Measurements from ENCODE around the gene KPTN.
A peak's percentile ranks its signal among the peaks of the same experiment; 100 is the strongest.

Gene KPTN

GRCh38 chr19:47483800-47484690 is at the start of gene KPTN:
Gene KPTN (minus strand): TSS chr19:47484219. CDS start chr19:47484160, 59 bp downstream.
- peak within 1 kb of the TSS; percentile 80 to 90 for H3K27ac ChIP-seq (ENCODE audit: low read depth in 2 of 2, low read length in 2 of 2)
- no peaks in the 10 kb centered on the region for H3K27me3 ChIP-seq (ENCODE audit: control insufficient read depth in 2 of 2, insufficient read depth in 2 of 2, low read length in 2 of 2)
- peak within 1 kb of the TSS; percentile 91 to 98 for H3K4me3 ChIP-seq (ENCODE audit: low read length in 2 of 2)
- no peaks in the 10 kb centered on the region for H3K9me3 ChIP-seq (ENCODE audit: control insufficient read depth in 2 of 2, low read length in 2 of 2)
- H3K36me3 ChIP-seq (ENCODE audit: control insufficient read depth in 2 of 2, insufficient read depth in 2 of 2, low read length in 2 of 2) = peaks cover 0 to 7% of the 10 kb centered on the region in 2 donors
- peaks cover 4 to 5% of the 10 kb centered on the region in 2 donors for H3K4me1 ChIP-seq (ENCODE audit: control insufficient read depth in 2 of 2, insufficient read depth in 2 of 2, low read length in 2 of 2)
- peak within 1 kb of the TSS; percentile 87 to 90 for H3K9ac ChIP-seq (ENCODE audit: low read depth in 1 of 2, low read length in 2 of 2)

DNA sequence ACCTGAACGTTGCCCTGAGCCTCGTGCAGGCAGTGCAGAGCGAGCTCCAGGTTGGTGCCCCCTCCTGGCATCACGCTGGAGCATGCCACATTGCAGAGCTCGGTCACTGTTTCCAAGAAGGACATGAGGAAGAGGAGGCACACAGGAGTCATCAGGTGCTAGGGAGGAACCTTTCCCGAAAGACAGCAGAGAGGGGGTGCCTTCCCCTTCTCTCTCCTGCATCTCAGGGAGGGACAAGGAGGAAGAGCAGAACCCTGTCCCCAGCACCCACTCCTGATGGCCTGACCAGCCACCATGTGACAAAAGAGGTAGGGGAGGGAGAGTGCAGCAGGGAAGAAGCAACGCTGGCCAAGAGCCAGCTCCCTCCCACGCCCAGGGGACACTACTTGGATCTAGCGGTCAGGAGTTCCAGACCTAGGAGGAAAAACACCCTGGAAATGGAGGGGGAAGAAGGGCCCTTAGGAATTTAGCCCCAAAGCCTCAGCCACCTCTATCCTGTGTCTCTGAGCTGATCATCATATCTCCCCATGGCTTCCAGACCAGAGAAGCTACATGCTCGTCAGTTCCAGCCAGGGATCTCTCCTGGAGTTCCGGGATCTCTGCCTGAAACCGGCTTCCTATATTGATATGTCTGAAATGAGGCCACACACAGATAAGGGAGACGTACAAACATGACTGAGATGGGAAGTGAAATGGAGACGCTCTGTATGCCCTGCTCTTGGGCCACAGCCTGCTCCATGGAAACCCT is 47.8 kb upstream of the KPTN start:
- Histone ChIP-seq H3K36me3 (ENCODE audit: control insufficient read depth in 2 of 2, insufficient read depth in 2 of 2, low read length in 2 of 2) (no peaks in the 10 kb centered on the region), H3K4me3 (ENCODE audit: low read length in 2 of 2) (no peak overlapping the region), H3K27me3 (ENCODE audit: control insufficient read depth in 2 of 2, insufficient read depth in 2 of 2, low read length in 2 of 2) (no peaks in the 10 kb centered on the region), H3K27ac (ENCODE audit: low read depth in 2 of 2, low read length in 2 of 2) (no peak overlapping the region), H3K4me1 (ENCODE audit: control insufficient read depth in 2 of 2, insufficient read depth in 2 of 2, low read length in 2 of 2) (no peaks in the 10 kb centered on the region), H3K9ac (ENCODE audit: low read depth in 1 of 2, low read length in 2 of 2) (no peak overlapping the region), H3K9me3 (ENCODE audit: control insufficient read depth in 2 of 2, low read length in 2 of 2) (no peaks in the 10 kb centered on the region)

- no peak overlapping the region for H3K9ac ChIP-seq (ENCODE audit: low read depth in 1 of 2, low read length in 2 of 2)
- H3K9me3 ChIP-seq (ENCODE audit: control insufficient read depth in 2 of 2, low read length in 2 of 2) = no peaks in the 10 kb centered on the region
- H3K27me3 ChIP-seq (ENCODE audit: control insufficient read depth in 2 of 2, insufficient read depth in 2 of 2, low read length in 2 of 2) = no peaks in the 10 kb centered on the region
- no peak overlapping the region for H3K27ac ChIP-seq (ENCODE audit: low read depth in 2 of 2, low read length in 2 of 2)
- no peaks in the 10 kb centered on the region for H3K4me1 ChIP-seq (ENCODE audit: control insufficient read depth in 2 of 2, insufficient read depth in 2 of 2, low read length in 2 of 2)
- no peaks in the 10 kb centered on the region for H3K36me3 ChIP-seq (ENCODE audit: control insufficient read depth in 2 of 2, insufficient read depth in 2 of 2, low read length in 2 of 2)
- H3K4me3 ChIP-seq (ENCODE audit: low read length in 2 of 2) = no peak overlapping the region
Measured at GRCh38 chr19:47529018-47529742, 45.2 kb upstream of the KPTN start.

GRCh38 chr19:47526798-47527197 is 42.8 kb upstream of the KPTN start:
- Histone ChIP-seq H3K36me3 (ENCODE audit: control insufficient read depth in 2 of 2, insufficient read depth in 2 of 2, low read length in 2 of 2) (no peaks in the 10 kb centered on the region), H3K4me3 (ENCODE audit: low read length in 2 of 2) (no peak overlapping the region), H3K9me3 (ENCODE audit: control insufficient read depth in 2 of 2, low read length in 2 of 2) (no peaks in the 10 kb centered on the region), H3K27me3 (ENCODE audit: control insufficient read depth in 2 of 2, insufficient read depth in 2 of 2, low read length in 2 of 2) (no peaks in the 10 kb centered on the region), H3K9ac (ENCODE audit: low read depth in 1 of 2, low read length in 2 of 2) (no peak overlapping the region), H3K27ac (ENCODE audit: low read depth in 2 of 2, low read length in 2 of 2) (no peak overlapping the region), H3K4me1 (ENCODE audit: control insufficient read depth in 2 of 2, insufficient read depth in 2 of 2, low read length in 2 of 2) (peaks cover 5 to 6% of the 10 kb centered on the region in 2 donors)

DNA sequence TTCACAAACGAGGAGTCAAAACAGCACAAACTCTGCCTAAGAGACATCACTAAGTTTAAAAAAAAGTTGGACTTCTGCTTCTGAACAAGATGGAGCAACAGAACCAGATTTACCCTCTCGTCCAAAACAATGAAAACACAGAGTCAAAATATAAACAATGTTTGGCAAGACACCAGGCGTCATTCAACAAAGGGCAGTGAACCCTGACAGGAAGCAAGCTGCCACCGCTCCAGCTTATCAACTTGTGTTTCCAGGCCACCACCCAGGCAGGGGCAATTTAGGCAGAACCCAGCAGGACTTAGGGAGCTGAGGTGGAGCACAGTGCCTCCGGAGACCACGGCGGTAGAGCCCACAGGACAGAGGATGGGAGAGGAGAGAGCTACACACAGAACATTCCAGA is 39.5 kb upstream of the KPTN start:
- Histone ChIP-seq H3K9me3 (ENCODE audit: control insufficient read depth in 2 of 2, low read length in 2 of 2) (no peaks in the 10 kb centered on the region), H3K9ac (ENCODE audit: low read depth in 1 of 2, low read length in 2 of 2) (no peak overlapping the region), H3K27me3 (ENCODE audit: control insufficient read depth in 2 of 2, insufficient read depth in 2 of 2, low read length in 2 of 2) (no peaks in the 10 kb centered on the region), H3K36me3 (ENCODE audit: control insufficient read depth in 2 of 2, insufficient read depth in 2 of 2, low read length in 2 of 2) (no peaks in the 10 kb centered on the region), H3K27ac (ENCODE audit: low read depth in 2 of 2, low read length in 2 of 2) (no peak overlapping the region), H3K4me3 (ENCODE audit: low read length in 2 of 2) (no peak overlapping the region), H3K4me1 (ENCODE audit: control insufficient read depth in 2 of 2, insufficient read depth in 2 of 2, low read length in 2 of 2) (peaks cover 5 to 6% of the 10 kb centered on the region in 2 donors)

DNA sequence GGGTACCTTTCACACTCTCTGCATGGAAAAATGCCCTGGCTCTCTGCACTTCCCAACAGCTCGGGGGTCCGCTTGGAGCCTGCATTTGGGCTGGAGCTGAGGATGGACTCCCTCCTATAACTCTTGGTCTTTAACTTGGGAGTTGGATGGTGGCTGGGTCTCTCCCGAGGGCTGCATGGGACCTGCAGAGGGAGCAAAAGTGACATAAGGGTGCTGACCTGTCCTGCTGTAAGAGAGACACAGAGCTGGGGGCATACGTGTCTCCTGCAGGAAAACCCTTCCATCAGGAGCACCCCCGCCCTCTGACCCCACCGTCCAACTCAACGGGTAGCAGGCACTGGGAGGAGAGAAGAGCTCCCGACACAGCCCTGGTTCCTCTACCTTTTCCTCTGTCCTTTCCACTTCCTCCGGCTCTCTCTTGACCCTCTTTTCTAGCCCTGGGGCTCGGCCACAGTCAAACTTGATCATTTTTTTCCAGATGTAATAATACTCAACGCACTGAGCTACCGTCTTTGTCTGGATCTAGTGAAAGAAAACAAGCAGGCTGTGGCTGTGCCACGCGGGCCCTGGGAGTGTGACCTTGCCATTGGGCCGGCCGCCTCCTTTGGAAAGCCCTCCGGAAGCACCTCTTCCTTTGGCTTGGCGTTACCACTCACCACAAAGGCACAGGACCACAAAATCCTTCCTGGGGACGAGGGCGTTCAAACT is 37.6 kb upstream of the KPTN start:
- Histone ChIP-seq H3K27me3 (ENCODE audit: control insufficient read depth in 2 of 2, insufficient read depth in 2 of 2, low read length in 2 of 2) (no peaks in the 10 kb centered on the region), H3K27ac (ENCODE audit: low read depth in 2 of 2, low read length in 2 of 2) (no peak overlapping the region), H3K9ac (ENCODE audit: low read depth in 1 of 2, low read length in 2 of 2) (no peak overlapping the region), H3K9me3 (ENCODE audit: control insufficient read depth in 2 of 2, low read length in 2 of 2) (no peaks in the 10 kb centered on the region), H3K4me1 (ENCODE audit: control insufficient read depth in 2 of 2, insufficient read depth in 2 of 2, low read length in 2 of 2) (peaks cover 5 to 6% of the 10 kb centered on the region in 2 donors), H3K4me3 (ENCODE audit: low read length in 2 of 2) (no peak overlapping the region), H3K36me3 (ENCODE audit: control insufficient read depth in 2 of 2, insufficient read depth in 2 of 2, low read length in 2 of 2) (no peaks in the 10 kb centered on the region)

DNA sequence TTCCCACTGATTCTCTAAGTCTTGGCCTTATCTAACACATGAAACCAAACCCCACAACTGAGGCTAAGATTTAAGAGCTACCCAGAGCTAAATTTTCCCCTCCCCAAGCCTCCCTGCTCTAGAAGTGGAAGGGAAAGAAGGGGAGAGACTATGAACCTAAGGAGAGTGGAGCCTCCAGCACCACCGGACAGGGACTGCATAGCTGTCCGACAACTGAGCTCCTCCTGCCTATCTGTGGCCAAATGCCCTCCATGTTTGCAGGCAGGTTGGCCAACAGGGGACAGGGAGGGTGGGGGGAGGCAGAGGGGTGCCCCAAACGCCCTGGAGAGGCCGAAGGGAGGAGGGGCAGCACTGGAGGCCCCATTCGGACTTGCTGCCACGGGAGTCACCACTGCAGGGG is 36.8 kb upstream of the KPTN start:
- no peak overlapping the region for H3K27ac ChIP-seq (ENCODE audit: low read depth in 2 of 2, low read length in 2 of 2)
- H3K4me1 ChIP-seq (ENCODE audit: control insufficient read depth in 2 of 2, insufficient read depth in 2 of 2, low read length in 2 of 2) = peaks cover 9 to 10% of the 10 kb centered on the region in 2 donors
- H3K9ac ChIP-seq (ENCODE audit: low read depth in 1 of 2, low read length in 2 of 2) = no peak overlapping the region
- H3K4me3 ChIP-seq (ENCODE audit: low read length in 2 of 2) = no peak overlapping the region
- H3K9me3 ChIP-seq (ENCODE audit: control insufficient read depth in 2 of 2, low read length in 2 of 2) = no peaks in the 10 kb centered on the region
- H3K27me3 ChIP-seq (ENCODE audit: control insufficient read depth in 2 of 2, insufficient read depth in 2 of 2, low read length in 2 of 2) = no peaks in the 10 kb centered on the region
- H3K36me3 ChIP-seq (ENCODE audit: control insufficient read depth in 2 of 2, insufficient read depth in 2 of 2, low read length in 2 of 2) = no peaks in the 10 kb centered on the region

DNA sequence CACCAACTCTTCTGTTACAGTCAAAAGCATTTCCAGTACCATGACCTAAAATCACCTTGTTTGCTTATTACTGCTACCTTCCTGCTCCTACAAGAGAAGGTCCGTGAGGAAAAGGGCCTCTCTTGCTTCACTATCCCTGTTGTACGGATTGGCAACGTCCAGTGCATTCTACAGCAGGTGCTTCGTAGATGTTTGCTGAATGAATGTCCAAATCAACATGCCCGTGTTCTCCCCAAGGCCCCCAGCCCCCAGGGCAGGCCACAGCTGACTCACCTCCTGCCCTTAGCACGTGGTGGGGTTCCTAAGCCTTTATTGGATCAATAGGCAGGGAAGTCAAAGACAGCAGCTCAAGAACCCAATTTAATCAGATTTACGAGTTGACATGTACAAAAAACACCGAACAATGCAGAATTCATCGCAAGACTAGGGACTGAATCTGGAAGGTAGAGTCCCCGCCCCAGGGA is 36.4 kb upstream of the KPTN start:
- peak overlapping the region in 1 of 2 donors; percentile 8 for H3K9ac ChIP-seq (ENCODE audit: low read depth in 1 of 2, low read length in 2 of 2)
- H3K36me3 ChIP-seq (ENCODE audit: control insufficient read depth in 2 of 2, insufficient read depth in 2 of 2, low read length in 2 of 2) = no peaks in the 10 kb centered on the region
- H3K27ac ChIP-seq (ENCODE audit: low read depth in 2 of 2, low read length in 2 of 2) = no peak overlapping the region
- H3K27me3 ChIP-seq (ENCODE audit: control insufficient read depth in 2 of 2, insufficient read depth in 2 of 2, low read length in 2 of 2) = no peaks in the 10 kb centered on the region
- H3K9me3 ChIP-seq (ENCODE audit: control insufficient read depth in 2 of 2, low read length in 2 of 2) = no peaks in the 10 kb centered on the region
- peaks cover 11 to 12% of the 10 kb centered on the region in 2 donors for H3K4me1 ChIP-seq (ENCODE audit: control insufficient read depth in 2 of 2, insufficient read depth in 2 of 2, low read length in 2 of 2)
- no peak overlapping the region for H3K4me3 ChIP-seq (ENCODE audit: low read length in 2 of 2)

- no peaks in the 10 kb centered on the region for H3K27me3 ChIP-seq (ENCODE audit: control insufficient read depth in 2 of 2, insufficient read depth in 2 of 2, low read length in 2 of 2)
- peaks cover 10 to 16% of the 10 kb centered on the region in 2 donors for H3K4me1 ChIP-seq (ENCODE audit: control insufficient read depth in 2 of 2, insufficient read depth in 2 of 2, low read length in 2 of 2)
- no peaks in the 10 kb centered on the region for H3K9me3 ChIP-seq (ENCODE audit: control insufficient read depth in 2 of 2, low read length in 2 of 2)
- no peak overlapping the region for H3K27ac ChIP-seq (ENCODE audit: low read depth in 2 of 2, low read length in 2 of 2)
- H3K36me3 ChIP-seq (ENCODE audit: control insufficient read depth in 2 of 2, insufficient read depth in 2 of 2, low read length in 2 of 2) = no peaks in the 10 kb centered on the region
- H3K4me3 ChIP-seq (ENCODE audit: low read length in 2 of 2) = no peak overlapping the region
- H3K9ac ChIP-seq (ENCODE audit: low read depth in 1 of 2, low read length in 2 of 2) = no peak overlapping the region
Measured at GRCh38 chr19:47518854-47519253, 34.8 kb upstream of the KPTN start.
